Adrenal gland (tissue), 12 donors: ENCODE data around the gene NSG2. TPM values are rescaled to one million over a fixed set of nuclear protein-coding genes. Genes with fewer than 3 reads are reported as not detected.

Source experiments
- DNase-seq, 7 donors: peaks; one replicate each; pipeline ENCODE4 v3.0.0-alpha.2; 2019 to 2020
- H3K27ac ChIP-seq, 5 donors: fragments of 200-600 bp; sonication (generic) in 4 of 5; 1 replicate in 3 of 5; 2 replicates in 2 of 5; pipeline versions ENCODE4 v1.5.1 to v1.8.0; 2016 to 2020; ENCODE audit warnings: mild to moderate bottlenecking in 1 of 5
- H3K27me3 ChIP-seq: fragments of 200-600 bp; 2 replicates; pipeline ENCODE4 v1.8.0; 2021
- H3K36me3 ChIP-seq, 2 donors: fragments of 200-600 bp; replicated peaks in 1 of 2; 1 replicate in 1 of 2; 2 replicates in 1 of 2; pipeline versions ENCODE4 v1.5.1 to v1.8.0; 2018 to 2022
- H3K4me1 ChIP-seq, 2 donors: fragments of 200-600 bp; replicated peaks in 1 of 2; 1 replicate in 1 of 2; 2 replicates in 1 of 2; pipeline versions ENCODE4 v1.5.1 to v1.8.0; 2018 to 2021
- H3K4me3 ChIP-seq, 4 donors: fragments of 200-600 bp; sonication (generic) in 3 of 4; one replicate each; pipeline ENCODE4 v1.5.1; 2016 to 2018
- H3K9me3 ChIP-seq, 3 donors: fragments of 200-600 bp; sonication (generic) in 1 of 3; replicated peaks in 1 of 3; 1 replicate in 2 of 3; 2 replicates in 1 of 3; pipeline versions ENCODE4 v1.5.1 to v1.8.0; 2016 to 2021
- CTCF ChIP-seq, 6 experiments: fragments of 450-650 bp in 4 of 6; fragments of 200-600 bp in 2 of 6; sonication (generic) in 1 of 6; IDR thresholded peaks; 1 replicate in 5 of 6; 2 replicates in 1 of 6; pipeline versions ENCODE4 v1.5.1 to v1.8.0; 2016 to 2021; ENCODE audit warnings: antibody characterized with exemption in 6 of 6, mild to moderate bottlenecking in 2 of 6, moderate library complexity in 1 of 6
- POLR2A ChIP-seq, 2 donors: fragments of 450-650 bp; IDR thresholded peaks; one replicate each; pipeline ENCODE4 v1.6.1; 2017; ENCODE audit warnings: antibody characterized with exemption in 2 of 2, mild to moderate bottlenecking in 2 of 2, moderate library complexity in 1 of 2
- WGBS, 4 donors: extraction: QIAGEN DNeasy Blood & Tissue Kit in 2 of 4; methylation state at CpG; one replicate each; pipeline versions ENCODE4 v1.1.5 to v1.1.7; 2013 to 2017; 5-methylcytosine and 5-hydroxymethylcytosine counted together
- intact Hi-C, 2 donors: fragments of 100-400 bp; cut with DNase I; formaldehyde crosslinking; loops; one replicate each; pipeline versions ENCODE4 v1.14.1 to v1.15.0; 2022 to 2023
- polyA plus RNA-seq, 3 donors: library from polyadenylated mRNA; stranded (reverse); fragments of 200-250 nt in 2 of 3; fragments of 350-450 nt in 1 of 3; fragmentation: Illumina TruSeq in 1 of 3; extraction: RNeasy Lipid Tissue Mini Kit (QIAGEN cat#74804) in 1 of 3; gene quantifications; one replicate each; pipeline ENCODE4 v1.2.3, GENCODE V29; 2013 to 2014
- total RNA-seq, 9 donors: library from RNA; depleted of rRNA in 4 of 9; stranded (reverse); fragments of >200 nt in 4 of 9; fragments of 120-200 nt in 1 of 9; fragmentation: NEBNext Ultra II Directional in 1 of 9; extraction: Animal tissue kit (Norgen Biotek cat#: 25700) in 1 of 9; gene quantifications; one replicate each; pipeline versions ENCODE4 v1.1.0 to v1.2.4, GENCODE V29; 2013 to 2023
- donor health status: healthy with polysubstance abuse.
- donor health status: Bipolar disorder and iron deficiency.
- donor health status: DM: yes; HTN: yes; CAD: no.
- donor health status: DM: no; HTN: no; CAD: no.
- donor health status: DM: no; HTN: no; CAD: no.
- donor health status: DM: yes; HTN: yes; CAD: no.

The NSG2 gene
- total and polyA plus RNA-seq, 12 donors: 0.25 to 40.9 (median 11.7) TPM; not detected in 1

DNA sequence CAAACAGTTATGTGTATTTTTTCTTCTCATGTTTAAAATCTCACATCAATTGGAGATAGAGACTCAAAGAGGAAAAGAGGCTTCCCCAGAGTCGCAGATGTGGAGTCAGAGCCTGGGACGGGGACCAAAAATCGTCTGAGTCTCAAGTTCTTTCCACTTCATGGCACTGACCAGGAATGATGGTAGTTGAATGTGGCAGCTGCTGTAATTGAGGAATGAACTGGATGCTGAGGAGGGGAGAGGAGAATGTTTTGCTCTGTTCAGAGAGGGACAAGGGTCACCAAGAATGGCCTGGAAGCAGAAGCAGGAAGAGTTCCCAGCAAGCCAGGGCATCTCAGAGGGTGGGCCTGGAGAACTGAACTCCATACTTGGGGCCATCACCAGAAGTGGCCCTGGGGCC lies 103.9 kb downstream of the NSG2 start:
- 84 to 90% (median 85%) methylated on average over 3 of the region's 3 CpGs for WGBS, 4 donors

DNA sequence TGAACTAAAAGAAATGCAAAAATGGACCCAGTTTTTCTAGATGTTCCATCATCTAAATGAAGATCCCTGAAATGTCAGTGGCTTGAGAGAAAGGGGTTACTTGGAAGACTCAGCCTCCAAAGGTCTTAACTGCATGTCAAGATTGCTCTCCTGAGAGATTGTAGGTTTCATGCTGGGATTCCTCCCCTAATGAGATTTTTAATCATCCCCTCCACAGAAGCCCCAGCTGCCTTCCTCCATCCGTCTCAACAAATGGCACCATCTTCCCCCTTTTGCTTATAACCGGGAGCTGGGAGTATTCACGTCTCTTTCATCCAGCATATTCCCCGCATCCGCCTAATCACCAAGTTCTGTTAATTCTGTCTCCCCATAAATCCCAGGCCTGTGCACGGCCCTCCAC lies 104.5 kb downstream of the NSG2 start:
- intact Hi-C loops: no loop called here
- Histone ChIP-seq H3K27me3 (no peaks in the 10 kb centered on the region), H3K9me3 (peaks cover 0 to 4% (median 0%) of the 10 kb centered on the region in 3 donors), H3K4me1 (no peaks in the 10 kb centered on the region), H3K27ac (no peak overlapping the region), H3K4me3 (no peak overlapping the region), H3K36me3 (no peaks in the 10 kb centered on the region)
- DNase-seq: no peak
- WGBS, 4 donors: 80 to 86% (median 83%) methylated on average over 6 of the region's 6 CpGs
- TF ChIP-seq POLR2A (IDR thresholded peaks at IDR 0.05) (no peak), CTCF (IDR thresholded peaks at IDR 0.05) (no peak)

More for the DNA sequence above, 103.9 kb downstream of the NSG2 start:
- TF ChIP-seq POLR2A (IDR thresholded peaks at IDR 0.05): no peak
- no peak for TF ChIP-seq CTCF (IDR thresholded peaks at IDR 0.05)
- no peak overlapping the region for H3K27ac ChIP-seq
- H3K4me1 ChIP-seq: no peaks in the 10 kb centered on the region
- no peak overlapping the region for H3K4me3 ChIP-seq
- no peaks in the 10 kb centered on the region for H3K9me3 ChIP-seq
- no peak for DNase-seq
- H3K27me3 ChIP-seq: no peaks in the 10 kb centered on the region
- no peaks in the 10 kb centered on the region for H3K36me3 ChIP-seq
- intact Hi-C loops: no loop called here

- intact Hi-C loops: no loop called here
- no peaks in the 10 kb centered on the region for H3K27me3 ChIP-seq
- peaks cover 0 to 8% (median 0%) of the 10 kb centered on the region in 3 donors for H3K9me3 ChIP-seq
- TF ChIP-seq POLR2A (IDR thresholded peaks at IDR 0.05) (no peak), CTCF (IDR thresholded peaks at IDR 0.05) (no peak)
- H3K27ac ChIP-seq: no peak overlapping the region
- H3K4me1 ChIP-seq: no peaks in the 10 kb centered on the region
- no peak overlapping the region for H3K4me3 ChIP-seq
- DNase-seq: peak in 1 of 7 donors; percentile 21
- 52 to 65% (median 64%) methylated on average over 2 to 3 of the region's 3 CpGs for WGBS, 4 donors
- H3K36me3 ChIP-seq: no peaks in the 10 kb centered on the region
Measured at GRCh38 chr5:174151599-174152181, 106.2 kb downstream of the NSG2 start.

GRCh38 chr5:174154559-174154958 lies 109.1 kb downstream of the NSG2 start:
- TF ChIP-seq POLR2A (IDR thresholded peaks at IDR 0.05) (no peak), CTCF (IDR thresholded peaks at IDR 0.05) (no peak)
- intact Hi-C loops: no loop called here
- no peak for DNase-seq

More at GRCh38 chr5:174154559-174154958, 109.1 kb downstream of the NSG2 start:
- peaks cover 0 to 8% (median 0%) of the 10 kb centered on the region in 3 donors for H3K9me3 ChIP-seq
- no peaks in the 10 kb centered on the region for H3K36me3 ChIP-seq
- H3K4me3 ChIP-seq: no peak overlapping the region
- no peaks in the 10 kb centered on the region for H3K27me3 ChIP-seq
- H3K4me1 ChIP-seq: no peaks in the 10 kb centered on the region
- 63 to 86% (median 80%) methylated on average over 1 of the region's 1 CpG for WGBS, 4 donors
- no peak overlapping the region for H3K27ac ChIP-seq
